Fibroblast of lung (primary cell): Measurements from ENCODE around the gene SULF2. TPM values are rescaled to one million over a fixed set of nuclear protein-coding genes. Genes with fewer than 3 reads are reported as not detected.
"Not testable (repeated sequence)": the region's sequence is repeated elsewhere in the genome, so short reads cannot be mapped to it uniquely, and the experiment has no call there.

ENCODE experiments used
- DNase-seq, 2 donors: peaks; one replicate each; pipeline versions ENCODE4 v3.0.0 to v3.0.0-alpha.2; 2010; ENCODE audit warnings: low read depth in 2 of 2
- H2AFZ ChIP-seq: 2 replicates; pipeline ENCODE4 v1.5.1; 2012; ENCODE audit warnings: low read length, control low read depth, inconsistent platforms
- H3K27ac ChIP-seq: 2 replicates; pipeline ENCODE4 v1.5.1; 2011; ENCODE audit warnings: low read length, control low read depth; ENCODE audit not compliant: insufficient read depth
- H3K27me3 ChIP-seq: 2 replicates; pipeline ENCODE4 v1.5.1; 2011; ENCODE audit warnings: mild to moderate bottlenecking, low read length; ENCODE audit not compliant: control insufficient read depth, insufficient read depth
- H3K36me3 ChIP-seq: 2 replicates; pipeline ENCODE4 v1.5.1; 2011; ENCODE audit warnings: low read length; ENCODE audit not compliant: control insufficient read depth, insufficient read depth
- H3K4me1 ChIP-seq: 2 replicates; pipeline ENCODE4 v1.5.1; 2011; ENCODE audit warnings: low read length; ENCODE audit not compliant: control insufficient read depth, insufficient read depth; ENCODE audit errors: extremely low read depth
- H3K4me2 ChIP-seq: 2 replicates; pipeline ENCODE4 v1.5.1; 2011; ENCODE audit warnings: low read length, control low read depth; ENCODE audit not compliant: insufficient read depth; ENCODE audit errors: extremely low read depth
- H3K4me3 ChIP-seq, 4 experiments: fragments of 200-600 bp in 1 of 4; sonication (generic) in 1 of 4; replicated peaks in 1 of 4; 2 replicates each; pipeline ENCODE4 v1.5.1; 2011 to 2016; ENCODE audit warnings: low read length in 4 of 4, low read depth in 3 of 4, mild to moderate bottlenecking in 3 of 4, control low read depth in 2 of 4, inconsistent platforms in 1 of 4, mixed read lengths in 1 of 4; ENCODE audit not compliant: insufficient read depth in 1 of 4; ENCODE audit errors: control extremely low read depth in 1 of 4
- H3K79me2 ChIP-seq: 2 replicates; pipeline ENCODE4 v1.5.1; 2012; ENCODE audit warnings: mild to moderate bottlenecking, low read length, inconsistent platforms; ENCODE audit not compliant: control insufficient read depth, insufficient read depth
- H3K9ac ChIP-seq: 2 replicates; pipeline ENCODE4 v1.5.1; 2011; ENCODE audit warnings: mild to moderate bottlenecking, low read length, control low read depth; ENCODE audit not compliant: insufficient read depth
- H3K9me3 ChIP-seq: 2 replicates; pipeline ENCODE4 v1.5.1; 2012; ENCODE audit warnings: low read depth, low read length; ENCODE audit not compliant: control insufficient read depth, insufficient read depth
- H4K20me1 ChIP-seq: 2 replicates; pipeline ENCODE4 v1.5.1; 2011; ENCODE audit warnings: low read length; ENCODE audit not compliant: control insufficient read depth, insufficient read depth; ENCODE audit errors: extremely low read depth
- EZH2 ChIP-seq: IDR thresholded peaks from 2 replicates; pipeline ENCODE4 v1.5.1; 2012; ENCODE audit warnings: low read length, control low read depth, mild to moderate bottlenecking; ENCODE audit errors: missing control alignments
- polyA plus RNA-seq, 2 donors: library from polyadenylated mRNA; depleted of rRNA in 1 of 2; stranded (reverse) in 1 of 2; unstranded in 1 of 2; fragments of >200 nt; gene quantifications; 2 replicates each; pipeline ENCODE4 v1.2.1, GENCODE V29; 2011 to 2012; ENCODE audit warnings: missing spikeins in 1 of 2
- total RNA-seq: library from RNA; depleted of rRNA; stranded (reverse); fragments of >200 nt; gene quantifications from 2 replicates; pipeline ENCODE4 v1.2.1, GENCODE V29; 2014
- TF ChIP-seq, protein P1 (sequence below), 2 donors: IDR thresholded peaks in 1 of 2; conservative IDR thresholded peaks in 1 of 2; 1 replicate in 1 of 2; 2 replicates in 1 of 2; pipeline ENCODE4 v1.5.1; 2011 to 2012; ENCODE audit warnings: low read length in 2 of 2, control low read depth in 1 of 2, inconsistent platforms in 1 of 2, low read depth in 1 of 2, mild to moderate bottlenecking in 1 of 2

SULF2 gene
- total and polyA plus RNA-seq, 2 donors (not counting 1 experiment from before 2014, with no cell fraction given), result 0.26 to 9.6 TPM

DNA sequence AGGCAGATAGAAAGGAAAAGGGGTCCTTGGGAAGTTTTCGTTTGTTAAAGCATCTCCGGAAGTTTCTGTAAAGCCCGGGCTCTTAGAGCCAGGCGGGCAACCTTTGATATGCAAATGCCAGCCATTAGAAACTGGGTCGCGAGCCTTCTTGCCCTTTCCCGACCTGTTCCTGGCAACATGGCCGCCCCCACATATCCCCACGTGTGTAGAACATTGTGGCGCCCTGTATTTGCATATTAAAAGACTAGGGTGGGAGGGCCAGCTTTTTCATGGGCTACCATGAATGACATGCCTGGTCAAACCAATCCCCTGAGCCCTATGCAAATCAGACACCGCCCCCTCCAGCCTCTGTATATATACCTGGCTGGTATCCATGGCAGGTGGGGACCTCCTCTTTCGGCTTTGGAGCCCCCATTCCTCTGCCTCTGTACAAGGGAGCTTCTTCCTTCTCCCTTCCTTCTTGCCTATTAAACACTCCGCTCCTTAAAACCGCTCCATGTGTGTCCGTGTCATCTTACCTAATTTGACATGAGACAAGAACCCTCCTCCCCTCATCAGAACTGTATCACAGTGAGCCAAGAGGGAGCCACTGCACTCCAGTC is 19.0 kb upstream of the SULF2 start:
- not testable (repeated sequence) for H3K9ac ChIP-seq, H4K20me1 ChIP-seq, H3K27me3 ChIP-seq, H3K36me3 ChIP-seq, DNase-seq, H3K9me3 ChIP-seq, H3K79me2 ChIP-seq, H2AFZ ChIP-seq, H3K27ac ChIP-seq, H3K4me3 ChIP-seq, H3K4me1 ChIP-seq, H3K4me2 ChIP-seq

DNA sequence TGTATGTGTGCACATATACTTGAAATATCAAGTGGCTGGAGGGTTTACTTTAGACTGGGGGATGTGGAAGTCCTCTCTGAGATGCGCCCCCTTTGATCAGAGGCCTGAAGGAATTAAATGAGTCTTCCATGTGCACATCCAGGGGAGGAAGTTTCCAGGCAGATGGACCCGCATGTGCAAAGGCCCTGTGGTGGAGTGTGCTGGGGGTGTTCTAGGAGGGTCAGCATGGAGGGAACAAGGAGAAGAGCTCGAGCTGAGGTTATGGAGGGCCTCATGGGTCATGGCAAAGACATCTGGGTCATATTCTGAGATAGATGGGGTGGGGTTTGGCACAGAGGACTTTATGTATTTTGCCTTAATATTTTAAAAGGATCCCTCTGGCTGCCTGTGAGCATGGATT is 17.7 kb upstream of the SULF2 start:
- no peak overlapping the region for H3K4me2 ChIP-seq
- H3K9me3 ChIP-seq, result no peaks in the 10 kb centered on the region
- H3K79me2 ChIP-seq, result no peaks in the 10 kb centered on the region
- no peaks in the 10 kb centered on the region for H3K4me1 ChIP-seq
- H3K36me3 ChIP-seq, result no peaks in the 10 kb centered on the region
- H3K4me3 ChIP-seq, result no peak overlapping the region
- DNase-seq, result no peak
- no peaks in the 10 kb centered on the region for H4K20me1 ChIP-seq
- no peak overlapping the region for H2AFZ ChIP-seq
- no peak for TF ChIP-seq EZH2
- TF ChIP-seq, protein P1, sequence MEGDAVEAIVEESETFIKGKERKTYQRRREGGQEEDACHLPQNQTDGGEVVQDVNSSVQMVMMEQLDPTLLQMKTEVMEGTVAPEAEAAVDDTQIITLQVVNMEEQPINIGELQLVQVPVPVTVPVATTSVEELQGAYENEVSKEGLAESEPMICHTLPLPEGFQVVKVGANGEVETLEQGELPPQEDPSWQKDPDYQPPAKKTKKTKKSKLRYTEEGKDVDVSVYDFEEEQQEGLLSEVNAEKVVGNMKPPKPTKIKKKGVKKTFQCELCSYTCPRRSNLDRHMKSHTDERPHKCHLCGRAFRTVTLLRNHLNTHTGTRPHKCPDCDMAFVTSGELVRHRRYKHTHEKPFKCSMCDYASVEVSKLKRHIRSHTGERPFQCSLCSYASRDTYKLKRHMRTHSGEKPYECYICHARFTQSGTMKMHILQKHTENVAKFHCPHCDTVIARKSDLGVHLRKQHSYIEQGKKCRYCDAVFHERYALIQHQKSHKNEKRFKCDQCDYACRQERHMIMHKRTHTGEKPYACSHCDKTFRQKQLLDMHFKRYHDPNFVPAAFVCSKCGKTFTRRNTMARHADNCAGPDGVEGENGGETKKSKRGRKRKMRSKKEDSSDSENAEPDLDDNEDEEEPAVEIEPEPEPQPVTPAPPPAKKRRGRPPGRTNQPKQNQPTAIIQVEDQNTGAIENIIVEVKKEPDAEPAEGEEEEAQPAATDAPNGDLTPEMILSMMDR (conservative IDR thresholded peaks at IDR 0.05 in 1 of 2, IDR thresholded peaks at IDR 0.05 in 1 of 2; ENCODE audit: low read depth in 1 of 2, low read length in 2 of 2), result no peak
- H3K27ac ChIP-seq, result no peak overlapping the region
- no peak overlapping the region for H3K9ac ChIP-seq
- no peaks in the 10 kb centered on the region for H3K27me3 ChIP-seq

DNA sequence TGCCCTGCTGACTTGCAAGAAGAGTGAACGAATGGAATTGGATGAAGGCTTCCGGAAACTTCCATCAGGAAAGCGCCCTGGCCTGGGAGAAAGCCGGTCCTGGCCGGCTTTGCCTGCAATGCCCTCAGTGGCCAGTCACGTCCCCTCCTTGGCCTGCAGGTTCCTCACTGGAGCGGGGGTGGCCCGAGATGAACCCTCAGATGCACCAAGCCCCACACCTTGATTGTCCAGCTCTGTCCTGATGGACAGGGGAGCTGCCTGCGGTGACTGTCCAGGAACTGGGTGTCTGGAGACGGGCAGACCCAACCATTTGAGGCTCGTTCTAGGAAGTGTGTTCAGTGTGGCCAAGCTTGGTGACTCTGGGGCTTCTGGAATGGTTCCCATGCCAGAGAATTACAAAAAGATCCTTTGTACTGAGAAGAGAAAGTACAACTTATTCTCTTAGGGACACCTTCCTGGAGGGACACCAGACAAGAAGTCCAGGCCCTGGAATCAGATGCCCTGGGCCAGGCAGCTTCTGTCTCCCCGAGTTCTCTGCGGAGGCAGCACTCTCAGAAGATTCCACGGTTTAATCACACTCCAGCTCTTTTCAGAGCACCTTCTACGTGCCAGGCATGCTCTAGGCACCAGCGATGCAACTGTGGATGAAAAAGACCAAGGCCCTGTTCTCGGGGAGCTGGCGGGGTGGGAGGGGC is 17.1 kb upstream of the SULF2 start:
- no peak overlapping the region for H3K9ac ChIP-seq
- no peaks in the 10 kb centered on the region for H3K4me1 ChIP-seq
- TF ChIP-seq, protein P1 (conservative IDR thresholded peaks at IDR 0.05 in 1 of 2, IDR thresholded peaks at IDR 0.05 in 1 of 2; ENCODE audit: low read depth in 1 of 2, low read length in 2 of 2), result no peak
- no peak for TF ChIP-seq EZH2
- DNase-seq, result no peak
- no peaks in the 10 kb centered on the region for H4K20me1 ChIP-seq
- H3K4me2 ChIP-seq, result no peak overlapping the region
- H3K4me3 ChIP-seq, result no peak overlapping the region
- no peaks in the 10 kb centered on the region for H3K79me2 ChIP-seq
- H3K27me3 ChIP-seq, result no peaks in the 10 kb centered on the region
- H3K36me3 ChIP-seq, result no peaks in the 10 kb centered on the region
- no peaks in the 10 kb centered on the region for H3K9me3 ChIP-seq
- H2AFZ ChIP-seq, result no peak overlapping the region
- H3K27ac ChIP-seq, result no peak overlapping the region
